NCI-H2107 treated with DMSO at 0.1 percent for 48 hours (cell line): Measurements from ENCODE around the gene ZNF804A.
"Not testable (repeated sequence)": the region's sequence is repeated elsewhere in the genome, so short reads cannot be mapped to it uniquely, and the experiment has no call there.

Experiments
- DNase-seq: peaks from one replicate; lab custom pipeline; 2025; ENCODE audit not compliant: unreplicated experiment; lab: John Stamatoyannopoulos, UW

The ZNF804A gene

DNA sequence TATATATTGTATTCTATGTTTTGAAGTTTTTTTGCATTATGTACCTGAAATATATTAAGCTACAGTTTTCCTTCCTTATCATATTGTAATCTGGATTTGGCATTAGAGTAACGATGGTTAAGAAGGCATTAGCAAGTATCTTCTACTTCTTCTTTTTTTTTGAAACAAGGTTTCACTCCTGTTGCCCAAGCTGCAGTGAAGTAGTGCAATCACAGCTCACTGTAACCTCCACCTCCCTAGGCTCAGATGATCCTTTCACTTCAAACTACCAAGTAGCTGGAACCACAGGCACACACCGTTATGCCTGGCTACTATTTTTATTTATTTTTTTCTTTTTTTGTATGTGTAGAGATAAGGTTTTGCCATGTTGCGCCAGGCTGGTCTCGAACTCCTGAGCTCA, 201.1 kb downstream of the ZNF804A start:
- DNase-seq: no peak

DNA sequence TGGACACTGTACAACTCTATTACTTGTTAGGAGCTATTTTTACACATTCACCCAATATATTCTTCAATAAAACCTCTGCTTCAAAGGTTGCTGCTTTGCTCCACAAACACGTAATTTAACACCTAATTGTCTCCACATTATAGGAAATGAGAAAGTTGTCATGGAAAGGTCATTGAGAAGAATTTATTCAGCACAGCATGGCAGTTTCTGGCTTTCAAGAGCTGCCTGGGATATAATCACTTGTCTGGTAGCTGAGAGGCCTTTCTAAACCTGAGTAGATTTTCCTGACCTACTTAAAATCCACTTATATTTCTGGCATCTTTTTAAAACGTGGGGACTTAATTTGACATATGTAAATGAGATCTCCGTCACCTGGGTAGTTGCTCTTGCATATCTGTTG, 216.1 kb downstream of the ZNF804A start:
- DNase-seq: peak; percentile 70

DNA sequence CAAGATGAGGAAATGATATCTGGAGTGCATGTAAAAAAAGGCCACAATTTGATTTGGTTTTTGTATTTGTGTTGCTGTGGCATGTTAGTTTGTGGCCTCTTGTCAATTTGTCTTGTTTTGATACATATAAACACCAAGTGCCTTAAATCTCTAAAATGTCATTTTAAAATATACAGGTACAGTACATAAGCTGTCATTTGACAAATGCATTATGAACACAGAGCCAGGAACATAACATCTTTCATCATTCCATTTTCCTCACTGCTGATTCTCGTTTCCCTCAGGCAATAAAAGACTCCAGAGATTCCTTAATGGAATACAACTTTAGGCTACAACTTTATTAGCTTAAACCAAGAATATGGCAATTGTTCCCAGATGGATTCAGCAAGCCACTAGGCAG, 217.5 kb downstream of the ZNF804A start:
- no peak for DNase-seq

DNA sequence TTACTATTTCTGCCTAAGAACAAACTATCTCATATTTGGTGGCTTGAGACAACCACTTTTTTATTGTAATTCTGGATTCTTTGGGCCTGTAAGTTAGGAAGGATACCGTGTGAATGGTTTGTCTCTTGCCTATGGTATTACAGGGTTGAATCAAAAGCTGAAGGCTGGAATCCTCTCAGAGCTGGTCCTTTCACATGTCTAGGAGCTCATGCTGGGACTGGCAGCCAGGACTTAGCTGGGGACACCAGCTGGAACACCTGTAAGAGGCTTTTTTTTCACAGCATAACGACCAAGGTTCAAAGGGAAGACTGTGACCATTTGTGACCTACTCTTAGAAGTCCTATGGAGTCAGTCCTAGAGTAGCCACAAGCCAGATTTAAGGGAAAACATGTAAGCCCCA, 226.3 kb downstream of the ZNF804A start:
- no peak for DNase-seq

GRCh38 chr2:184830531-184830930, 232.2 kb downstream of the ZNF804A start:
- no peak for DNase-seq

GRCh38 chr2:184834699-184835397, 236.5 kb downstream of the ZNF804A start:
- DNase-seq: no peak

DNA sequence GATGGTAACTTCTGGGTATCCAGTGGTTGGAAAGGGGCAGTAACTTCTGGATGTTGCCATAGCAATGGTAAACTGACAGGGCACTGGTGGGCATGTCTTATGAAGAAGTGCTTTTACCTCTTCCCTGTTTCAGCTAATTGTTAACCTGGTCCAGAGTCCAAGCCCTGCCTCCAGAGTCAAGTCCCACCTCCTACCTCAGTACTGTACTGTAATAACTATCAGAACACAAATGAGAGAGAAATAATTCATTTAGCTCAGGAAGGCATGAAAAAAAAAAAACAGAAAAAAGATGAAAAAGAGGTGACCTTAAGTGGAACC, 237.0 kb downstream of the ZNF804A start:
- DNase-seq: no peak

- DNase-seq: no peak
Measured at GRCh38 chr2:184847331-184847730, 249.0 kb downstream of the ZNF804A start.

DNA sequence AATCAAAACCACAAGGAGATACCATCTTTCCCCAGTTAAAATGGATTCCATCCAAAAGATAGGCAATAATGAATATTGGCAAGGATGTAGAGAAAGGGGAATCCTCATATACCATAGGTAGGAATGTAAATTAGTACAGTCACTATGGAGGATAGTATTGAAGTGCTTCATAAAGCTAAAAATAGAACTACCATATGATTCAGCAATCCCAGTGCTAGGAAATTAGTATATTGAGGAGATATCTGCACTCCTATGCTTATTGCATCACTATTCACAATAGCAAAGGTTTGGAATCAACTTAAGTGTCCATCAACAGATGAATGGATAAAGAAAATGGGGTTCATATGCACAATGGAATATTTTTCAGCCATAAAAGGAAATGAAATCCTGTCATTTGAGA, 251.2 kb downstream of the ZNF804A start:
- DNase-seq: no peak

GRCh38 chr2:184851576-184851975, 253.2 kb downstream of the ZNF804A start:
- DNase-seq: no peak

GRCh38 chr2:184859187-184859586, 260.9 kb downstream of the ZNF804A start:
- DNase-seq: no peak

- DNase-seq: no peak
Measured at GRCh38 chr2:184860744-184861143, 262.4 kb downstream of the ZNF804A start.

- DNase-seq: no peak
Measured at GRCh38 chr2:184875212-184875611, 276.9 kb downstream of the ZNF804A start.

DNA sequence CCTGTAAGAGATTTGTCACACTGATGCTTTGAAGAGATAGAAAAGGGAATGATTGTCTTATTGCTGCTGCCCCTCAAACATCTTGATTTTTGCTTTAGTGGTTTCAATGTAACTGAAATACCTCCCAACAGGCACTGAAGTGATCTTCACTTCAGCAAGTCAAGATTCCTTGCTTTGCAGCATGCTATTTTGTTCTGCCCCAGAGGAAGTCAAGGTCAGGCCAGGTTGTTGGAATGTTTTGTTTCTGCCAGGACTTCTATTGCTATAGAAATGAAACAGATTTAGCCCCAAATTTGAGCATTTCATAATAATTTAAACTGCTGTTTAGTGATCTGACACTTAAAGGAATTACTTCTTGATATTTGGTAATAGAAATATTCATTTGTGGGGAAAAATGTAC, 277.6 kb downstream of the ZNF804A start:
- no peak for DNase-seq

- DNase-seq: no peak
Measured at GRCh38 chr2:184877909-184878308, 279.6 kb downstream of the ZNF804A start.

- no peak for DNase-seq
Measured at GRCh38 chr2:184879671-184880070, 281.3 kb downstream of the ZNF804A start.

DNA sequence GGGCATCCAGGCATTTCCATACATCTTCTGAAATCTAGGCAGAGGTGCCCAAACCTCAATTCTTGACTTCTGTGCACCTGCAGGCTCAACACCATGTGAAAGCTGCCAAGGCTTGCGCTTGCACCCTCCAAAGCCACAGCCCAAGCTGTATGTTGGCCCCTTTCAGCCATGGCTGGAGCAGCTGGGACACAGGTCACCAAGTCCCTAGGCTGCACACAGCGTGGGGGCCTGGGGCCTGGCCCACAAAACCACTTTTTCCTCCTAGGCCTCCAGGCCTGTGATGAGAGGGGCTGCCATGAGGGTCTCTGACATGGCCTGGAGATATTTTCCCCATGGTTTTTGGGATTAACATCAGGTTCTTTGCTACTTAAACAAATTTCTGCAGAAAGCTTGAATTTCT, 288.3 kb downstream of the ZNF804A start:
- DNase-seq: not testable (repeated sequence)

DNA sequence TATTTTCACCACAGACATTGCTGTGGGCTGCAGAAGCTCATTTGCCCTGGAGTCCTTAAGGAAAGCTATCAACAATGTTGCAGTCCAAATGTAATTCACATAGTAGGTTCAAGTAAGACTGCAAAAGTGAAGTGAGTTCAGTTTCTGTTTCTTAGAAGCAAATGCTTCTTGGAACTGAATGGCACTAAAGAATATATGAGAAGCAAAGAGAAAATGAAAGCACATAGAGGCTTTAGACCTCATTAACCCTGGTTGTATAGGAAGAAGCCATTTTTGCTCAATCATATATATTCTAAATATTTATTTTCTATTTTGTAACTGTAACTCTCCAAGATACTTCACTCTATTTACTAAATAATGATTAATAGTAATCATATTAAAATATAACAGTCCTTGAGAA, 292.0 kb downstream of the ZNF804A start:
- no peak for DNase-seq

DNA sequence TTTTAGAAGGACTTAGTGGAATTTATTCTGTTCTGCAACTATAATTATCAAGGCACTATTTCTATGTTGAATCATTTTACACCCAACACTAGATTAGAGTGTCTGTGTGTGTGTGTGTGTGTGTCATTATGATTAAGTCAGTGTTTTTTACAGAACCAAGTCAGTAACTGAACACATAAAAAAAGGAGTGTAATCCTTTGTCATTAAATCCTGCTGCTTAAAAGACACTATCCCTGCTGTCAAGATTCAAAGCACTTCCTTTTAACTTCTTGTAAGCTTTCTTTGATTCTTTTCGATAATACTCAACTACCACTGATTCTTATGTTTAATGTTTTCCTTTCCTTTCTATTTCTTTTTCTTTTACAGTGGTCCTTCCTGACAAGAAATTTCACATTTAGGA, 306.7 kb downstream of the ZNF804A start:
- no peak for DNase-seq

- no peak for DNase-seq
Measured at GRCh38 chr2:184906160-184906559, 307.8 kb downstream of the ZNF804A start.

GRCh38 chr2:184906709-184907108, 308.4 kb downstream of the ZNF804A start:
- no peak for DNase-seq

DNA sequence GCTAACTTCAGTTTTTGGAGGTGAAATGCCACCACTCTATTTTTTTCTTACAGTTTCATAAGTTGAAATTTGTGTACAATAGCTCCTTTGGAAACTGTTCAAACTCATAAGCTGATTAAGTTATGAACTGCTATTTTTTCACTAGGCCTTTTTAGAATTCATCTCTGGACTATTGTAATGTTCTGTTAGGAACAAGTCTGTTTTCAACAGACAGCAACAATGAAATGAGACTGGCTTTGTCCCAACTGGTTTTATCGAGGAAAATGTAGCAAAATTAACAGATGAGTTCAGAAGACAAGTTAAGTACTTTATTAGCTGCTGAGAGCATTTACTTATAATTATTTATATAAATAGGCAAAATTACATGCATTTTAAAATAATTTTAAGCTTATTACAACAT, 310.6 kb downstream of the ZNF804A start:
- DNase-seq: no peak

GRCh38 chr2:184920451-184920965, 322.2 kb downstream of the ZNF804A start:
- DNase-seq: no peak
